ENCODE results near the gene CDAN1. TPM values are rescaled to one million over a fixed set of nuclear protein-coding genes. Genes with fewer than 3 reads are reported as not detected.

Gene CDAN1, protein sequence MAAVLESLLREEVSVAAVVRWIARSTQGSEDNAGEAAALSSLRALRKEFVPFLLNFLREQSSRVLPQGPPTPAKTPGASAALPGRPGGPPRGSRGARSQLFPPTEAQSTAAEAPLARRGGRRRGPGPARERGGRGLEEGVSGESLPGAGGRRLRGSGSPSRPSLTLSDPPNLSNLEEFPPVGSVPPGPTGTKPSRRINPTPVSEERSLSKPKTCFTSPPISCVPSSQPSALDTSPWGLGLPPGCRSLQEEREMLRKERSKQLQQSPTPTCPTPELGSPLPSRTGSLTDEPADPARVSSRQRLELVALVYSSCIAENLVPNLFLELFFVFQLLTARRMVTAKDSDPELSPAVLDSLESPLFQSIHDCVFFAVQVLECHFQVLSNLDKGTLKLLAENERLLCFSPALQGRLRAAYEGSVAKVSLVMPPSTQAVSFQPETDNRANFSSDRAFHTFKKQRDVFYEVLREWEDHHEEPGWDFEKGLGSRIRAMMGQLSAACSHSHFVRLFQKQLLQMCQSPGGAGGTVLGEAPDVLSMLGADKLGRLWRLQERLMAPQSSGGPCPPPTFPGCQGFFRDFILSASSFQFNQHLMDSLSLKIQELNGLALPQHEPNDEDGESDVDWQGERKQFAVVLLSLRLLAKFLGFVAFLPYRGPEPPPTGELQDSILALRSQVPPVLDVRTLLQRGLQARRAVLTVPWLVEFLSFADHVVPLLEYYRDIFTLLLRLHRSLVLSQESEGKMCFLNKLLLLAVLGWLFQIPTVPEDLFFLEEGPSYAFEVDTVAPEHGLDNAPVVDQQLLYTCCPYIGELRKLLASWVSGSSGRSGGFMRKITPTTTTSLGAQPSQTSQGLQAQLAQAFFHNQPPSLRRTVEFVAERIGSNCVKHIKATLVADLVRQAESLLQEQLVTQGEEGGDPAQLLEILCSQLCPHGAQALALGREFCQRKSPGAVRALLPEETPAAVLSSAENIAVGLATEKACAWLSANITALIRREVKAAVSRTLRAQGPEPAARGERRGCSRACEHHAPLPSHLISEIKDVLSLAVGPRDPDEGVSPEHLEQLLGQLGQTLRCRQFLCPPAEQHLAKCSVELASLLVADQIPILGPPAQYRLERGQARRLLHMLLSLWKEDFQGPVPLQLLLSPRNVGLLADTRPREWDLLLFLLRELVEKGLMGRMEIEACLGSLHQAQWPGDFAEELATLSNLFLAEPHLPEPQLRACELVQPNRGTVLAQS
- total RNA-seq, result 10 to 100 TPM; 11.1 to 16.4 (median 15.0) TPM

DNA sequence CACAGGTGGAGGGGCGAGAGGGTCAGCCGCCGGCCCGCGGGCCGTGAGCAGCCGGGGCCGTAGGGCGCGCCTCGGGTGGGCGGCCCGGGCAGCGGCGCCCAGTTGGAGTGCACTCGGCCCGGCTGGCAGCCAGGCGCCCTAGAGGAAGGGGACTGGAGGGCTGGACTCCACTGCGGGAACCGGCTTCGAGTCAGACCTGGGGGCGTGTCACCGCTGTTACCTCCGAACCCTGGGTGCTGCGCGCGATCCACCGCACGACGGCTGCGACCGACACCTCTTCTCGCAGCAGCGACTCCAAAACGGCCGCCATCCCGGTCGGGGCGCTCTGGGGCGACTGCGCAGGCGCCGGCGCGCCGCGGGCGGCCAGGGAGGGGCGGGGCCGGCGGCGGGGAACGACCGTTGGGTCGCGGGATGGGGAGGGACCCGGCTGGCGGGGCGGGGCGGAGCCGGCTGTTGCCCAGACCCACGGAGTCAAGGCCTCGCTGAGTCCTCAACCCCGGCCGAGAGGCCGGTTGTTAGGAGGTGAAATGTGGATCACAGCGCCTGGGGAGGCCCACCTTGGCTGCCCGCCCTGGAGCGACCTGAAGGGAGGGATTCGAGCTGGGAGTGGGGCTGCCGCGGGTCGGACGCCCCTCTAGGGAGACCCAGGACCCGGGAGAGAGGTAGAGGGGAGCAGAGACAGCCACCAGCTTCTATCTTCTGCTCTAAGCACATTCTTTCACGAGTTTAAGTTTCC is at the start of gene CDAN1:
CDAN1 (minus strand) TSS at position 336 of the 736 bp plus-strand sequence; CDS start at position 310, 26 bp downstream.
- Histone ChIP-seq H3K27me3 (no peaks in the 10 kb centered on the region), H3K4me3 (peak within 1 kb of the TSS; percentile 67), H3K27ac (peak within 1 kb of the TSS; percentile 88), H3K36me3 (peaks cover 31% of the 10 kb centered on the region), H3K4me1 (peaks cover 16% of the 10 kb centered on the region), H3K9me3 (no peaks in the 10 kb centered on the region)
- WGBS, result 0% methylated on average over 20 of the region's 76 CpGs
- TF ChIP-seq POLR2A (IDR thresholded peaks at IDR 0.05) (peak in 1 of 2 donors; percentile 34), POLR2AphosphoS5 (IDR thresholded peaks at IDR 0.05) (no peak), EP300 (IDR thresholded peaks at IDR 0.05) (no peak)
- TF ChIP-seq, protein P1, sequence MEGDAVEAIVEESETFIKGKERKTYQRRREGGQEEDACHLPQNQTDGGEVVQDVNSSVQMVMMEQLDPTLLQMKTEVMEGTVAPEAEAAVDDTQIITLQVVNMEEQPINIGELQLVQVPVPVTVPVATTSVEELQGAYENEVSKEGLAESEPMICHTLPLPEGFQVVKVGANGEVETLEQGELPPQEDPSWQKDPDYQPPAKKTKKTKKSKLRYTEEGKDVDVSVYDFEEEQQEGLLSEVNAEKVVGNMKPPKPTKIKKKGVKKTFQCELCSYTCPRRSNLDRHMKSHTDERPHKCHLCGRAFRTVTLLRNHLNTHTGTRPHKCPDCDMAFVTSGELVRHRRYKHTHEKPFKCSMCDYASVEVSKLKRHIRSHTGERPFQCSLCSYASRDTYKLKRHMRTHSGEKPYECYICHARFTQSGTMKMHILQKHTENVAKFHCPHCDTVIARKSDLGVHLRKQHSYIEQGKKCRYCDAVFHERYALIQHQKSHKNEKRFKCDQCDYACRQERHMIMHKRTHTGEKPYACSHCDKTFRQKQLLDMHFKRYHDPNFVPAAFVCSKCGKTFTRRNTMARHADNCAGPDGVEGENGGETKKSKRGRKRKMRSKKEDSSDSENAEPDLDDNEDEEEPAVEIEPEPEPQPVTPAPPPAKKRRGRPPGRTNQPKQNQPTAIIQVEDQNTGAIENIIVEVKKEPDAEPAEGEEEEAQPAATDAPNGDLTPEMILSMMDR (IDR thresholded peaks at IDR 0.05), result no peak
- peak; percentile 93 to 95 for DNase-seq (ENCODE audit: low spot score in 2 of 2)

DNA sequence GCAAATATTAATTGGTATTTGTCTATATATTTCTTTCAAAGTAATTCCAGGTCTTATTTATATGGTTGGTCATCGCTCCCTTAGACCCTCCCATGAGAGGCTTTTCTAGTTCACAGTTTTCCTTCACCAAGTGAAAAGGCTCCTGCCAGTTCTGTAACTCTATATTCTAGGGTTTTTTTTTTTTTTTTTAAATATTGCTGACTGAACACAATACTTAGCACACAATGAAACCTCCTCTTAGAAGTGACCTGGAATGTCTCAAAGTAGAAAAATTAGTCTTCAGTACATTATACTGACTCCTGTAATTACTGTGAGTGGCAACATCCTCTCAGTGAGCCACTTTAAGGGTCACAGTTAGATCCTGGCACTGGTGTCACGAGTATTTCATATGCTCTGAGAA is 48.6 kb upstream of the CDAN1 start:
- no peak overlapping the region for H3K27ac ChIP-seq
- no peaks in the 10 kb centered on the region for H3K27me3 ChIP-seq
- no peak for TF ChIP-seq EP300 (IDR thresholded peaks at IDR 0.05)
- no peak for TF ChIP-seq POLR2AphosphoS5 (IDR thresholded peaks at IDR 0.05)
- no peak for TF ChIP-seq POLR2A (IDR thresholded peaks at IDR 0.05)
- TF ChIP-seq, protein P1 (IDR thresholded peaks at IDR 0.05), result no peak
- H3K36me3 ChIP-seq, result peaks cover 13% of the 10 kb centered on the region
- H3K4me3 ChIP-seq, result no peak overlapping the region
- no peak for DNase-seq (ENCODE audit: low spot score in 2 of 2)
- H3K9me3 ChIP-seq, result no peaks in the 10 kb centered on the region
- WGBS, result 92% methylated on average over 2 of the region's 2 CpGs
- H3K4me1 ChIP-seq, result no peaks in the 10 kb centered on the region

DNA sequence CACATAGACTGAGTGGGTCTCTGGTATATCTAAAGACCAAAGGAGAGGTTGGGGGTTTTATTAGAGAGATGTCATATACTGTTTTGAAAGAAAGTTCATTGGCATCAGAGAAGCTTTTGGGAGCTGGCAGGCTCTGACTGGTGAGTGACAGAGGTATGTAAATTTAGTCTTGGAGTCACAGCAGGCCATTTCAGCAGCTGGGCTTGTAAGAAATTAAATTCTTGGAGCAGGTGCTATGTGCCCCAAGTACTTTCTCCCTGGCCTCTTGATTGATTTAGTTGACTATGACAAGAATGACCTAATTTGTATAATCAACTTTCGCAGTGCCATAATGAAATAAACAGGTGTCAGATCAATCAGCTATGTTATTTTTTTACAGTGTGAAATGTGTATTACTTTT is 47.8 kb upstream of the CDAN1 start:
- Histone ChIP-seq H3K4me1 (no peaks in the 10 kb centered on the region), H3K4me3 (no peak overlapping the region), H3K36me3 (peaks cover 13% of the 10 kb centered on the region), H3K27me3 (no peaks in the 10 kb centered on the region), H3K27ac (no peak overlapping the region), H3K9me3 (no peaks in the 10 kb centered on the region)
- DNase-seq (ENCODE audit: low spot score in 2 of 2), result no peak
- WGBS, result 97% methylated on average over 1 of the region's 1 CpG
- no peak for TF ChIP-seq POLR2A (IDR thresholded peaks at IDR 0.05)
- no peak for TF ChIP-seq EP300 (IDR thresholded peaks at IDR 0.05)
- TF ChIP-seq, protein P1 (IDR thresholded peaks at IDR 0.05), result no peak
- TF ChIP-seq POLR2AphosphoS5 (IDR thresholded peaks at IDR 0.05), result no peak

DNA sequence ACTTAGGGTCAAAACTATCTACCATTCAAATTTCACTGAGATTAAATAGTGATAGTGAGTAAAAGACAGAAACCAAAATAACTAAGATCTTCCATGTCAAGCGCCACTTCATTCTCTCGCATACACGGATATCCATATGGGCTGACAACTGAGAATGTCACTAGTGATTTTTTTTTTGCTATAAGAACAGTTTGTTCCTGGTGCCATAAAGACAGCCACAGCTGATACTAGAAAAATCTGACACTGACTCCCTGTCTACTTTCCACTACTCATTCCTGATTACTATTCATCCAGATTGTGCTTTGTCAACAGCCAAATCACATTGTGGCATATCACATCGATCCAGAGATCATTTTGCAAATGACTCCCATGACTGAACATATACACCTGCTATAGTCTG is 45.8 kb upstream of the CDAN1 start:
- no peak overlapping the region for H3K4me3 ChIP-seq
- H3K27me3 ChIP-seq, result no peaks in the 10 kb centered on the region
- no peak for DNase-seq (ENCODE audit: low spot score in 2 of 2)
- H3K4me1 ChIP-seq, result no peaks in the 10 kb centered on the region
- WGBS, result 99% methylated on average over 4 of the region's 4 CpGs
- peaks cover 13% of the 10 kb centered on the region for H3K36me3 ChIP-seq
- TF ChIP-seq, protein P1 (IDR thresholded peaks at IDR 0.05), result no peak
- no peak for TF ChIP-seq POLR2A (IDR thresholded peaks at IDR 0.05)
- no peaks in the 10 kb centered on the region for H3K9me3 ChIP-seq
- H3K27ac ChIP-seq, result no peak overlapping the region

All from suprapubic skin (tissue), 4 donors.